ENCODE measurements around the gene PGM2.

The PGM2 gene

DNA sequence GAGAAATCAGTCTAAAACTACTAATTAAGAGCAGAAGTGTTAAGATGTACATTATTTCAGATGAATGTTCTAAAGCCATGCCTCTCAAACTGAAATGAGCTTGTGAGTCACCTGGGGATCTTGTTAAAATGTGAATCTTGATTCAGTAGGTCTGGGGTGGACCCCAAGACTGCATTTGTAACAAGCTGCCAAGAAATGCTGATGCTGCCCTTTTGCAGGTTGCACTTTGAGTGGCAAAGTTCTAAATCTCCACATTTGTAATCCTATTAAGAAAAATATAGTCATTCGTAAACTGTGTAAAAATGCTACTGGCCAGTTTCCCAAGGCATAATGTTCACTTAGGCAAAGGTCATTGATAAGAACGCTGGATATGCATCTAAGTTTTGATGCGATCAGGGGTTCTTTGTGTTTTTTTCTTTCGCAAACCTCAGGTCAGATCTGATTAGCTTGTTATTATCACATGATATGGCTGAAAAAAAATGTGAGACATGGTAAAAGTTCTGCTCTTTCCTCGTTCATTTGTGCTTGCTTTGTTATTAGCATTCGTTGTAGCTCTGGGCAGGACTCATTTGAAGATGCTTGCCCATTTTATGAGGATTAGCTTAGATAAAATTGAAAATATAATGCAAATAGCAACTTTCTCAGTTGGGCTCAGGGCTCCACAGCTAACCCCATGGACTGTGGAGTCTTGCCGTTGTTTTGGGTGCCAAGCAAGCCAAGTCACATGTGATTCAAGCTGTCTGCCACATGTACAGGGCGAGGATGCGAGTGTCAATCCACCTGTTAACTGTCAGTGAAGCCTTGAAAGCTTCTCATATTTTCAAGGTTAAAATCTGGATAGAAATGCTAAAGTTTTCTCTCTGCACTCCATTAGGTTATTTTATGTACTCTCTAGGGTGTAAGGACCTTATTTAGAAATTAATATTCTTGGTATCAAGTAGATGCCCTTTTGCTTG is 76.5 kb downstream of the PGM2 start:
- no peak for DNase-seq (ENCODE audit: low read depth in 3 of 3)

- DNase-seq (ENCODE audit: low read depth in 3 of 3): no peak
Measured at GRCh38 chr4:37903901-37904300, 77.4 kb downstream of the PGM2 start.

GRCh38 chr4:37904824-37905223 is 78.3 kb downstream of the PGM2 start:
- DNase-seq (ENCODE audit: low read depth in 3 of 3): no peak

DNA sequence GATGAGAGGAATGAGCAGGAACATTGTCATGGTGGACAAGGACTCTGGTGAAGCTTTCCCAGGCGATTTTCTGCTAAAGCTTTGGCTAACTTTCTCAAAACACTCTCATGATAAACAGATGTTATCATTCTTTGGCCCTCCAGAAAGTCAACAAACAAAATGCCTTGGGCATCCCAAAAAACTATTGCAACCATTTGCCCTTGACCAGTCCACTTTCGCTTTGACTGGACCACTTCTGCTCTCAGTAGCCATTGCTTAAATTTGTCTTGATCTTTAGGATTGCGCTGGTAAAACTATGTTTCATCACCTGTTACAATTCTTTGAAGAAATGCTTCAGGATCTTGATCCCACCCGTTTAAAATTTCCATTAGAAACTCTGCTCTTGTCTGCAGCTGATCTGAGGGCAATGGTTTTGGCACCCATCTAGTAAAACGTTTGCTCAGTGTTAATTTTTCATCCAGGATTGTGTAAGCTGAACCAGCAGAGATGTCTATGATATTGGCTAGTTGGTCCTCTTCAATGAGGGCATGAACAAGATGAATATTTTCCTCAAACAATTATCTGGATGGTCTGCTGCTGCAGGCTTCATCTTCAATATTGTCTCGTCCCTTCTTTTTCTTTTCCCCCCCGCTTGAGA is 79.2 kb downstream of the PGM2 start:
- no peak for DNase-seq (ENCODE audit: low read depth in 3 of 3)

GRCh38 chr4:37908488-37909331 is 82.2 kb downstream of the PGM2 start:
- no peak for DNase-seq (ENCODE audit: low read depth in 3 of 3)

GRCh38 chr4:37909332-37910090 is 83.0 kb downstream of the PGM2 start:
- DNase-seq (ENCODE audit: low read depth in 3 of 3): no peak

DNA sequence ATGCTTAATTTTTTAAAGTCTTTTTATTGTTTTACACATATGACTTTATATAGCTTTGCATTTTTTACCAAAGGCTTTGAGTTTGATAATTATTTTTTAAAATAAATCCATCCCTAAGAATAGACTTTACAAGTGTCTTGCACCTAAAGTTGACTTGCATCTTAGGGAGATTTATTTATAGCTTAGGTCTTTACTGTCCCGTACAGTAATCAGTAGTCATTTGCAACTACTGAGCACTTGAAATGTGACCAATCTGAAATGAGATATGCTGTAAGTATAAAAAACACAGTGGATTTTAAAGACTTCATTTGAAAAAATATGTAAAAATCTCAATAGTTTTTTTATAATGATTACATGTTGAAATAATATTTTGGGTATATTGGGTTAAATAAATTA is 83.6 kb downstream of the PGM2 start:
- no peak for DNase-seq (ENCODE audit: low read depth in 3 of 3)
